ENCODE data around the gene SLC35F6.
A peak's percentile ranks its signal among the peaks of the same experiment; 100 is the strongest.
"Not testable (repeated sequence)": the region's sequence is repeated elsewhere in the genome, so short reads cannot be mapped to it uniquely, and the experiment has no call there.

SLC35F6 gene

GRCh38 chr2:26784570-26785234, 20.6 kb downstream of the SLC35F6 start:
- no peak for DNase-seq (ENCODE audit: low read depth)
- peak overlapping the region; percentile 61 for H3K4me3 ChIP-seq (ENCODE audit: low read depth, low read length)
- TF ChIP-seq CTCF (IDR thresholded peaks at IDR 0.05; ENCODE audit: insufficient read depth, low read depth, low read length, missing control alignments) = no peak

- H3K4me3 ChIP-seq (ENCODE audit: low read depth, low read length) = peak within 1 kb of the TSS; percentile 82
- DNase-seq (ENCODE audit: low read depth) = peak; percentile 99
- TF ChIP-seq CTCF (IDR thresholded peaks at IDR 0.05; ENCODE audit: insufficient read depth, low read depth, low read length, missing control alignments) = no peak
Observed at GRCh38 chr2:26785431-26786206, 21.5 kb downstream of the SLC35F6 start, which contains the start of gene CENPA. Gene CENPA, plus strand, starts transcription at chr2:26786056. Its CDS starts 141 bp downstream, at chr2:26786197.

GRCh38 chr2:26786207-26787028, 22.3 kb downstream of the SLC35F6 start:
- peak; percentile 43 for DNase-seq (ENCODE audit: low read depth)
- peak overlapping the region; percentile 82 for H3K4me3 ChIP-seq (ENCODE audit: low read depth, low read length)
- no peak for TF ChIP-seq CTCF (IDR thresholded peaks at IDR 0.05; ENCODE audit: insufficient read depth, low read depth, low read length, missing control alignments)

GRCh38 chr2:26792720-26793119, 28.6 kb downstream of the SLC35F6 start:
- no peak for DNase-seq (ENCODE audit: low read depth)
- TF ChIP-seq CTCF (IDR thresholded peaks at IDR 0.05; ENCODE audit: insufficient read depth, low read depth, low read length, missing control alignments) = no peak
- H3K4me3 ChIP-seq (ENCODE audit: low read depth, low read length) = no peak overlapping the region

GRCh38 chr2:26793518-26793917, 29.4 kb downstream of the SLC35F6 start:
- no peak for TF ChIP-seq CTCF (IDR thresholded peaks at IDR 0.05; ENCODE audit: insufficient read depth, low read depth, low read length, missing control alignments)
- H3K4me3 ChIP-seq (ENCODE audit: low read depth, low read length) = no peak overlapping the region
- no peak for DNase-seq (ENCODE audit: low read depth)

- not testable (repeated sequence) for DNase-seq (ENCODE audit: low read depth); H3K4me3 ChIP-seq (ENCODE audit: low read depth, low read length)
Observed at GRCh38 chr2:26795135-26795534, 31.1 kb downstream of the SLC35F6 start.

DNA sequence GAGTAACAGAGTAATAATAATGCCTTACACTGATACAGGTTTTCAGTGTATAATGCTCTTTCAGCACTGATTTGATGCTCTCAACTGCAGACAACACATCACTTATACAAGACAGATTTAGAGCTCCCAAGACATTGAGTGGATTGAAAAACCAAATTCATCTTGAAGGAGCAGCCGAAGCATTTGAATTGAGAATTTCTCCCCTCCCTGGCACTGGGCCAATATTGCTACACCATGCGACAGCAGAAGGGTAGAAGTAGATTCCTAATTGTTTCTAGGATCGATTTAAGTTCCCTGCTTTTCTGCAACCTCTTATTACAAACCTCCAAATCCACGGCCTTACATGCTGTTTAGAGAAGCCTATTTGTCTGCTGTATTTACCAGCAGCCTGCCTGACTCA, 37.2 kb downstream of the SLC35F6 start:
- DNase-seq (ENCODE audit: low read depth) = no peak
- no peak overlapping the region for H3K4me3 ChIP-seq (ENCODE audit: low read depth, low read length)
- no peak for TF ChIP-seq CTCF (IDR thresholded peaks at IDR 0.05; ENCODE audit: insufficient read depth, low read depth, low read length, missing control alignments)
